NCI-H2196 (cell line): ENCODE measurements around the gene TRIM52.

Experiments used
- DNase-seq: peaks from one replicate; lab custom pipeline; 2025; ENCODE audit not compliant: unreplicated experiment; lab: John Stamatoyannopoulos, UW

The TRIM52 gene

GRCh38 chr5:181258576-181258975 lies 2.4 kb downstream of the TRIM52 start:
- DNase-seq = no peak

GRCh38 chr5:181255836-181256578 lies 4.9 kb downstream of the TRIM52 start:
- no peak for DNase-seq

- DNase-seq = no peak
Observed at GRCh38 chr5:181255276-181255675, 5.7 kb downstream of the TRIM52 start.

- no peak for DNase-seq
Observed at GRCh38 chr5:181248277-181248676, 12.7 kb downstream of the TRIM52 start.

- no peak for DNase-seq
Observed at GRCh38 chr5:181246276-181247049, 14.5 kb downstream of the TRIM52 start.

- no peak for DNase-seq
Observed at GRCh38 chr5:181245427-181246275, 15.3 kb downstream of the TRIM52 start.

GRCh38 chr5:181243564-181244343 lies 17.2 kb downstream of the TRIM52 start, which contains the start of gene RACK1:
TSS of gene RACK1 (minus strand) at chr5:181243906. CDS start at chr5:181243800, 106 bp downstream.
- no peak for DNase-seq

GRCh38 chr5:181243018-181243563 lies 17.9 kb downstream of the TRIM52 start:
- no peak for DNase-seq

GRCh38 chr5:181242031-181242451 lies 18.9 kb downstream of the TRIM52 start:
- no peak for DNase-seq

- no peak for DNase-seq
Observed at GRCh38 chr5:181241393-181241975, 19.5 kb downstream of the TRIM52 start.

- DNase-seq = no peak
Observed at GRCh38 chr5:181239062-181239663, 21.8 kb downstream of the TRIM52 start.

- no peak for DNase-seq
Observed at GRCh38 chr5:181237729-181238385, 23.1 kb downstream of the TRIM52 start.

- DNase-seq = no peak
Observed at GRCh38 chr5:181236954-181237641, 23.8 kb downstream of the TRIM52 start.

GRCh38 chr5:181236471-181236870 lies 24.5 kb downstream of the TRIM52 start:
- DNase-seq = no peak

GRCh38 chr5:181235689-181236366 lies 25.1 kb downstream of the TRIM52 start:
- no peak for DNase-seq

- no peak for DNase-seq
Observed at GRCh38 chr5:181235323-181235688, 25.6 kb downstream of the TRIM52 start.

- no peak for DNase-seq
Observed at GRCh38 chr5:181234455-181235306, 26.3 kb downstream of the TRIM52 start.
